ENCODE results near the gene MPRIP.

The MPRIP gene

GRCh38 chr17:17236295-17237025 lies 194.2 kb downstream of the MPRIP start:
- peak overlapping the region; percentile 85 for H3K4me3 ChIP-seq (ENCODE audit: low read depth, low read length)
- TF ChIP-seq CTCF (IDR thresholded peaks at IDR 0.05; ENCODE audit: borderline replicate concordance, insufficient read depth, low read depth, low read length) = no peak

GRCh38 chr17:17237026-17237799 lies 195.0 kb downstream of the MPRIP start, which contains the start of gene FLCN:
Gene FLCN, minus strand, starts transcription at chr17:17237168. Its CDS starts 9,031 bp downstream, at chr17:17228137.
- H3K4me3 ChIP-seq (ENCODE audit: low read depth, low read length) = peak within 1 kb of the TSS; percentile 85
- TF ChIP-seq CTCF (IDR thresholded peaks at IDR 0.05; ENCODE audit: borderline replicate concordance, insufficient read depth, low read depth, low read length) = no peak

- TF ChIP-seq CTCF (IDR thresholded peaks at IDR 0.05; ENCODE audit: borderline replicate concordance, insufficient read depth, low read depth, low read length) = no peak
- H3K4me3 ChIP-seq (ENCODE audit: low read depth, low read length) = no peak overlapping the region
These were observed 197.6 kb downstream of the MPRIP start for GRCh38 chr17:17239832-17240231.

GRCh38 chr17:17241656-17242055 lies 199.4 kb downstream of the MPRIP start:
- TF ChIP-seq CTCF (IDR thresholded peaks at IDR 0.05; ENCODE audit: borderline replicate concordance, insufficient read depth, low read depth, low read length) = no peak
- no peak overlapping the region for H3K4me3 ChIP-seq (ENCODE audit: low read depth, low read length)

- H3K4me3 ChIP-seq (ENCODE audit: low read depth, low read length) = no peak overlapping the region
- no peak for TF ChIP-seq CTCF (IDR thresholded peaks at IDR 0.05; ENCODE audit: borderline replicate concordance, insufficient read depth, low read depth, low read length)
These were observed 200.0 kb downstream of the MPRIP start for GRCh38 chr17:17242246-17242645.
